Dedifferentiated amniotic fluid mesenchymal stem cell (primary cell): ENCODE data around the gene CACNA1E.

ENCODE experiments used
- DNase-seq: peaks from one replicate; pipeline ENCODE4 v3.0.0-alpha.2; 2016; ENCODE audit errors: extremely low spot score

CACNA1E gene

GRCh38 chr1:181483285-181484195 lies at the start of gene CACNA1E:
Gene CACNA1E (plus strand): TSS chr1:181483517. CDS start chr1:181483745, 228 bp downstream.
- no peak for DNase-seq

GRCh38 chr1:181433931-181434330 lies 49.4 kb upstream of the CACNA1E start:
- DNase-seq: no peak

- DNase-seq: no peak
These were observed 45.3 kb upstream of the CACNA1E start for GRCh38 chr1:181438013-181438412.

- DNase-seq: no peak
These were observed 42.8 kb upstream of the CACNA1E start for GRCh38 chr1:181440510-181440909.

GRCh38 chr1:181442181-181442525 lies 41.2 kb upstream of the CACNA1E start:
- no peak for DNase-seq

GRCh38 chr1:181443231-181443853 lies 40.0 kb upstream of the CACNA1E start:
- DNase-seq: no peak

- no peak for DNase-seq
These were observed 37.9 kb upstream of the CACNA1E start for GRCh38 chr1:181445436-181445835.

- no peak for DNase-seq
These were observed 34.9 kb upstream of the CACNA1E start for GRCh38 chr1:181448461-181448860.

GRCh38 chr1:181451661-181452230 lies 31.6 kb upstream of the CACNA1E start:
- DNase-seq: no peak

GRCh38 chr1:181452746-181453145 lies 30.6 kb upstream of the CACNA1E start:
- DNase-seq: no peak

GRCh38 chr1:181453541-181454201 lies 29.6 kb upstream of the CACNA1E start:
- no peak for DNase-seq

GRCh38 chr1:181456551-181456950 lies 26.8 kb upstream of the CACNA1E start:
- DNase-seq: no peak

- no peak for DNase-seq
These were observed 24.9 kb upstream of the CACNA1E start for GRCh38 chr1:181458419-181458818.

- DNase-seq: no peak
These were observed 24.2 kb upstream of the CACNA1E start for GRCh38 chr1:181459067-181459466.

- peak; percentile 59 for DNase-seq
These were observed 13.5 kb upstream of the CACNA1E start for GRCh38 chr1:181469829-181470228.

GRCh38 chr1:181475580-181475979 lies 7.7 kb upstream of the CACNA1E start:
- DNase-seq: no peak

GRCh38 chr1:181476581-181476980 lies 6.7 kb upstream of the CACNA1E start:
- no peak for DNase-seq

- DNase-seq: no peak
These were observed 5.0 kb upstream of the CACNA1E start for GRCh38 chr1:181478306-181478705.

GRCh38 chr1:181479137-181479745 lies 4.1 kb upstream of the CACNA1E start:
- peak; percentile 58 for DNase-seq

- DNase-seq: no peak
These were observed 1.3 kb upstream of the CACNA1E start for GRCh38 chr1:181482001-181482430.

- no peak for DNase-seq
These were observed 614 bp upstream of the CACNA1E start for GRCh38 chr1:181482521-181483284.
